ENCODE results near the gene ROR2.

DNA sequence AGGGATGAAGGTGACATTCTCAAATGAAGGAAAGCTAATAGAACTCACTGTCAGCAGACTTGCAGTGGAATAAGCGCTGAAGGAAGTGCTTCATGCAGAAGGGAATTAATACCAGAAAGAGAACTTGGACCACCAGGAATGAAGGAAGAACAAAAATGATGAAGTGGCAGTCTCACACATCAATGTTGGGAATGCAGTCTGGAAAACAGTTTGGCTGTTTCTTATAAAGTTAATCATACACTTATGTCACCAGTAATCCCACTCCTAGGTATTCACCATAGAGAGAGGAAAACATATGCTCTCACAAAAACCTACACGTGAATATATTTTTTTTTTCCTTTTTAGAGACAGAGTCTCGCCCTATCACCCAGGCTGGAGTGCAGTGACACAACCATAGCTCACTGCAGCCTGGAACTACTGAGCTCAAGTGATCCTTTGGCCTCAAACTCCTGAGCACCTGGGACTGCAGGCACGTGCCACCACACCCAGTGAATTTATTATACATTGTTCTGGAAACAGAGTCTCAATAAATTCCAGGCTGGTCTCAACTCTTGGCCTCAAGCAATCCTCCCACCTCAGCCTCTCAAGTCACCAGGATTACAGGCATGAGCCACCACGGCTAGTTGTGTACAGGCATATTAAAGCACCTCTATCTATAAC is 81.2 kb downstream of the ROR2 start:
- TF ChIP-seq, protein P1, sequence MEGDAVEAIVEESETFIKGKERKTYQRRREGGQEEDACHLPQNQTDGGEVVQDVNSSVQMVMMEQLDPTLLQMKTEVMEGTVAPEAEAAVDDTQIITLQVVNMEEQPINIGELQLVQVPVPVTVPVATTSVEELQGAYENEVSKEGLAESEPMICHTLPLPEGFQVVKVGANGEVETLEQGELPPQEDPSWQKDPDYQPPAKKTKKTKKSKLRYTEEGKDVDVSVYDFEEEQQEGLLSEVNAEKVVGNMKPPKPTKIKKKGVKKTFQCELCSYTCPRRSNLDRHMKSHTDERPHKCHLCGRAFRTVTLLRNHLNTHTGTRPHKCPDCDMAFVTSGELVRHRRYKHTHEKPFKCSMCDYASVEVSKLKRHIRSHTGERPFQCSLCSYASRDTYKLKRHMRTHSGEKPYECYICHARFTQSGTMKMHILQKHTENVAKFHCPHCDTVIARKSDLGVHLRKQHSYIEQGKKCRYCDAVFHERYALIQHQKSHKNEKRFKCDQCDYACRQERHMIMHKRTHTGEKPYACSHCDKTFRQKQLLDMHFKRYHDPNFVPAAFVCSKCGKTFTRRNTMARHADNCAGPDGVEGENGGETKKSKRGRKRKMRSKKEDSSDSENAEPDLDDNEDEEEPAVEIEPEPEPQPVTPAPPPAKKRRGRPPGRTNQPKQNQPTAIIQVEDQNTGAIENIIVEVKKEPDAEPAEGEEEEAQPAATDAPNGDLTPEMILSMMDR (IDR thresholded peaks at IDR 0.05): no peak
- TF ChIP-seq POLR2A (IDR thresholded peaks at IDR 0.05): no peak
